H9 (cell line): ENCODE data around the gene LYZL4. TPM values are rescaled to one million over a fixed set of nuclear protein-coding genes. Genes with fewer than 3 reads are reported as not detected.

ENCODE experiments used
- DNase-seq: peaks from one replicate; pipeline ENCODE4 v3.0.0-alpha.2; 2017
- H2AFZ ChIP-seq: one replicate; pipeline ENCODE4 v1.6.1; 2013; ENCODE audit warnings: mild to moderate bottlenecking, low read length, control low read depth, moderate library complexity
- H2AK5ac ChIP-seq: 2 replicates; pipeline ENCODE4 v1.6.1; 2013; ENCODE audit warnings: low read length, control low read depth, mixed read lengths; ENCODE audit not compliant: insufficient read length
- H2BK120ac ChIP-seq: one replicate; pipeline ENCODE4 v1.6.1; 2013; ENCODE audit warnings: low read depth, mild to moderate bottlenecking, low read length, control low read depth, inconsistent platforms; ENCODE audit not compliant: poor library complexity, severe bottlenecking
- H2BK12ac ChIP-seq: 2 replicates; pipeline ENCODE4 v1.6.1; 2013; ENCODE audit warnings: low read length, control low read depth, mixed read lengths, low read depth; ENCODE audit not compliant: insufficient read length
- H2BK15ac ChIP-seq: 2 replicates; pipeline ENCODE4 v1.6.1; 2013; ENCODE audit warnings: low read depth, low read length, control low read depth
- H2BK20ac ChIP-seq: one replicate; pipeline ENCODE4 v1.6.1; 2013; ENCODE audit warnings: low read depth, mild to moderate bottlenecking, low read length, control low read depth, inconsistent platforms; ENCODE audit not compliant: poor library complexity, severe bottlenecking
- H2BK5ac ChIP-seq: 2 replicates; pipeline ENCODE4 v1.6.1; 2013; ENCODE audit warnings: low read length, control low read depth, mixed read lengths; ENCODE audit not compliant: insufficient read length
- H3K14ac ChIP-seq: 2 replicates; pipeline ENCODE4 v1.6.1; 2013; ENCODE audit warnings: low read length, control low read depth; ENCODE audit not compliant: insufficient read depth
- H3K18ac ChIP-seq: 2 replicates; pipeline ENCODE4 v1.6.1; 2013; ENCODE audit warnings: low read depth, mild to moderate bottlenecking, mixed read lengths, low read length, control low read depth; ENCODE audit not compliant: insufficient read length
- H3K23ac ChIP-seq: 2 replicates; pipeline ENCODE4 v1.6.1; 2013; ENCODE audit warnings: low read length, control low read depth, mixed read lengths, low read depth; ENCODE audit not compliant: insufficient read length
- H3K23me2 ChIP-seq: 2 replicates; pipeline ENCODE4 v1.6.1; 2013; ENCODE audit warnings: low read depth, mild to moderate bottlenecking, mixed read lengths, low read length, control low read depth; ENCODE audit not compliant: insufficient read length, poor library complexity, severe bottlenecking
- H3K27ac ChIP-seq: 2 replicates; pipeline ENCODE4 v1.5.1; 2013; ENCODE audit warnings: low read length, control low read depth, mixed read lengths, low read depth; ENCODE audit not compliant: insufficient read length
- H3K27me3 ChIP-seq: 2 replicates; pipeline ENCODE4 v1.6.1; 2013; ENCODE audit warnings: low read length, control low read depth, inconsistent platforms; ENCODE audit not compliant: insufficient read depth
- H3K4ac ChIP-seq: 2 replicates; pipeline ENCODE4 v1.6.1; 2013; ENCODE audit warnings: low read depth, mild to moderate bottlenecking, control low read depth, inconsistent platforms, low read length, moderate library complexity
- H3K4me1 ChIP-seq: 2 replicates; pipeline ENCODE4 v1.6.1; 2013; ENCODE audit warnings: low read length, control low read depth, inconsistent platforms; ENCODE audit not compliant: insufficient read depth
- H3K4me2 ChIP-seq: 2 replicates; pipeline ENCODE4 v1.6.1; 2013; ENCODE audit warnings: low read length, control low read depth, mixed read lengths; ENCODE audit not compliant: insufficient read length, insufficient read depth
- H3K56ac ChIP-seq: 2 replicates; pipeline ENCODE4 v1.6.1; 2013; ENCODE audit warnings: low read depth, mild to moderate bottlenecking, mixed read lengths, low read length, control low read depth; ENCODE audit not compliant: insufficient read length
- H3K79me1 ChIP-seq: 2 replicates; pipeline ENCODE4 v1.6.1; 2013; ENCODE audit warnings: low read depth, mild to moderate bottlenecking, moderate library complexity, low read length, control low read depth, inconsistent platforms; ENCODE audit not compliant: insufficient read depth, poor library complexity, severe bottlenecking
- H3K79me2 ChIP-seq: 2 replicates; pipeline ENCODE4 v1.6.1; 2013; ENCODE audit warnings: low read length, control low read depth, inconsistent platforms; ENCODE audit not compliant: insufficient read depth
- H3K9ac ChIP-seq: 2 replicates; pipeline ENCODE4 v1.6.1; 2013; ENCODE audit warnings: low read length, control low read depth, mixed read lengths; ENCODE audit not compliant: insufficient read length; ENCODE audit errors: extremely low read depth
- H3K9me3 ChIP-seq: one replicate; pipeline ENCODE4 v1.6.1; 2013; ENCODE audit warnings: low read depth, low read length, inconsistent platforms; ENCODE audit not compliant: control insufficient read depth
- H3T11ph ChIP-seq: one replicate; pipeline ENCODE4 v1.6.1; 2013; ENCODE audit warnings: mild to moderate bottlenecking, low read length, control low read depth, inconsistent platforms
- H4K20me1 ChIP-seq: one replicate; pipeline ENCODE4 v1.6.1; 2013; ENCODE audit not compliant: control insufficient read depth, insufficient read length, insufficient read depth
- H4K5ac ChIP-seq: 2 replicates; pipeline ENCODE4 v1.6.1; 2013; ENCODE audit warnings: low read depth, mild to moderate bottlenecking, mixed read lengths, low read length, control low read depth; ENCODE audit not compliant: insufficient read length
- H4K8ac ChIP-seq: replicated peaks from 2 replicates; pipeline ENCODE4 v1.6.1; 2013; ENCODE audit warnings: low read length, control low read depth, mixed read lengths, low read depth; ENCODE audit not compliant: insufficient read length
- H4K91ac ChIP-seq: 2 replicates; pipeline ENCODE4 v1.6.1; 2013; ENCODE audit warnings: low read depth, mild to moderate bottlenecking, moderate library complexity, mixed read lengths, low read length, control low read depth; ENCODE audit not compliant: insufficient read length
- H3K27ac Mint-ChIP-seq, 3 experiments: 2 replicates in 2 of 3; 3 replicates in 1 of 3; pipeline ENCODE4 v1.8.0; 2020 to 2021; ENCODE audit warnings: mixed read lengths in 3 of 3, mild to moderate bottlenecking in 1 of 3, moderate library complexity in 1 of 3
- H3K27me3 Mint-ChIP-seq: 2 replicates; pipeline ENCODE4 v1.8.0; 2021; ENCODE audit warnings: low read depth, mild to moderate bottlenecking, moderate library complexity, mixed read lengths
- H3K36me3 Mint-ChIP-seq, 3 experiments: 2 replicates in 2 of 3; 3 replicates in 1 of 3; pipeline ENCODE4 v1.8.0; 2020 to 2021; ENCODE audit warnings: low read depth in 3 of 3, mixed read lengths in 3 of 3; ENCODE audit not compliant: insufficient read depth in 1 of 3
- H3K4me1 Mint-ChIP-seq, 2 experiments: 2 replicates each; pipeline ENCODE4 v1.8.0; 2020; ENCODE audit warnings: mixed read lengths in 2 of 2
- H3K4me3 Mint-ChIP-seq, 2 experiments: 2 replicates in 1 of 2; 3 replicates in 1 of 2; pipeline ENCODE4 v1.8.0; 2020 to 2021; ENCODE audit warnings: mild to moderate bottlenecking in 2 of 2, mixed read lengths in 2 of 2, moderate library complexity in 1 of 2
- H3K9me3 Mint-ChIP-seq, 2 experiments: 2 replicates in 1 of 2; 3 replicates in 1 of 2; pipeline ENCODE4 v1.8.0; 2020; ENCODE audit warnings: mild to moderate bottlenecking in 2 of 2, mixed read lengths in 2 of 2, moderate library complexity in 1 of 2
- WGBS: extraction: QIAGEN DNeasy Blood & Tissue Kit; methylation state at CpG from one replicate; pipeline ENCODE4 v1.1.7; 2013; ENCODE audit warnings: missing lambda C conversion rate, low lambda C conversion rate, mixed read lengths; ENCODE audit not compliant: insufficient read length; ENCODE audit errors: extremely low coverage; 5-methylcytosine and 5-hydroxymethylcytosine counted together
- total RNA-seq: library from RNA; stranded (reverse); gene quantifications from 2 replicates; pipeline ENCODE4 v1.2.1, GENCODE V29; 2021
- TF ChIP-seq, protein P1 (sequence below): fragments of 200-600 bp; sonication (generic); conservative IDR thresholded peaks from 3 replicates; pipeline ENCODE4 v1.8.0; 2021; ENCODE audit warnings: antibody characterized with exemption, mild to moderate bottlenecking

Gene LYZL4
- total RNA-seq, 1 experiment from 2014 or later = not detected

DNA sequence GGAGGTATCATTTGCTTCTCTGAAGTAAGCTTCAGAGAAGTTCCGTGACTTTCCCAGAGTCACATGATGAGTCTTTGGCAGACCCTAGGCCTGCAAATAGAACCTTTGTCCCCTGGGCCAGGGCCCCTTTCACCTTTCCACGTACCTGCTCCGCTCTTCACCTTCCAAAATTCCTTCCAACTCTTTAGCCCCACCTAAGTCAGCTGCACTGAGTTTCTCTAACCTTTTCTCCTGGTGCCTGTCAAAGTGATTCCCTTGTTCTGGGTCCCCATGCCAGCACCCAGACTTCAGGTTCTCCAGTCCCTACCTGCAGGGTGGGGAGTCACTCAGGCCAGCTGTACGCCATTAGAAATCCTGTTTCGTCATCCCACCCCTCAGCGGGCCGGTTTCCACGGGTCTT lies 12.8 kb downstream of the LYZL4 start:
- H2BK20ac ChIP-seq = no peak overlapping the region
- H4K5ac ChIP-seq = no peak overlapping the region
- no peak overlapping the region for H3K27ac ChIP-seq
- H3K4me1 Mint-ChIP-seq = no peaks in the 10 kb centered on the region
- H3K23ac ChIP-seq = no peak overlapping the region
- H4K91ac ChIP-seq = no peak overlapping the region
- no peak overlapping the region for H2BK12ac ChIP-seq
- no peak overlapping the region for H3T11ph ChIP-seq
- no peak overlapping the region for H3K18ac ChIP-seq
- H3K23me2 ChIP-seq = no peaks in the 10 kb centered on the region
- no peak overlapping the region for H4K8ac ChIP-seq
- no peaks in the 10 kb centered on the region for H4K20me1 ChIP-seq
- H3K14ac ChIP-seq = no peak overlapping the region
- no CpG with 5 or more reads among the region's 8 CpGs for WGBS
- H3K4me2 ChIP-seq = no peak overlapping the region
- no peak overlapping the region for H2BK15ac ChIP-seq
- H3K79me2 ChIP-seq = no peaks in the 10 kb centered on the region
- DNase-seq = no peak
- H3K27ac Mint-ChIP-seq = no peak overlapping the region
- no peak overlapping the region for H3K9ac ChIP-seq
- no peak overlapping the region for H3K56ac ChIP-seq
- no peak overlapping the region for H2BK5ac ChIP-seq
- H2AK5ac ChIP-seq = no peak overlapping the region
- H3K9me3 ChIP-seq = no peaks in the 10 kb centered on the region
- H3K4ac ChIP-seq = no peak overlapping the region
- TF ChIP-seq, protein P1, sequence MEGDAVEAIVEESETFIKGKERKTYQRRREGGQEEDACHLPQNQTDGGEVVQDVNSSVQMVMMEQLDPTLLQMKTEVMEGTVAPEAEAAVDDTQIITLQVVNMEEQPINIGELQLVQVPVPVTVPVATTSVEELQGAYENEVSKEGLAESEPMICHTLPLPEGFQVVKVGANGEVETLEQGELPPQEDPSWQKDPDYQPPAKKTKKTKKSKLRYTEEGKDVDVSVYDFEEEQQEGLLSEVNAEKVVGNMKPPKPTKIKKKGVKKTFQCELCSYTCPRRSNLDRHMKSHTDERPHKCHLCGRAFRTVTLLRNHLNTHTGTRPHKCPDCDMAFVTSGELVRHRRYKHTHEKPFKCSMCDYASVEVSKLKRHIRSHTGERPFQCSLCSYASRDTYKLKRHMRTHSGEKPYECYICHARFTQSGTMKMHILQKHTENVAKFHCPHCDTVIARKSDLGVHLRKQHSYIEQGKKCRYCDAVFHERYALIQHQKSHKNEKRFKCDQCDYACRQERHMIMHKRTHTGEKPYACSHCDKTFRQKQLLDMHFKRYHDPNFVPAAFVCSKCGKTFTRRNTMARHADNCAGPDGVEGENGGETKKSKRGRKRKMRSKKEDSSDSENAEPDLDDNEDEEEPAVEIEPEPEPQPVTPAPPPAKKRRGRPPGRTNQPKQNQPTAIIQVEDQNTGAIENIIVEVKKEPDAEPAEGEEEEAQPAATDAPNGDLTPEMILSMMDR = no peak
- no peak overlapping the region for H3K4me3 Mint-ChIP-seq
- no peaks in the 10 kb centered on the region for H3K27me3 ChIP-seq
- no peak overlapping the region for H2BK120ac ChIP-seq
- no peak overlapping the region for H2AFZ ChIP-seq
- H3K4me1 ChIP-seq = no peaks in the 10 kb centered on the region
- H3K9me3 Mint-ChIP-seq = peaks cover 0 to 3% of the 10 kb centered on the region in 2 experiments; a peak in 2 of 5 replicates
- H3K36me3 Mint-ChIP-seq = no peaks in the 10 kb centered on the region
- peaks cover 6% of the 10 kb centered on the region for H3K27me3 Mint-ChIP-seq
- no peaks in the 10 kb centered on the region for H3K79me1 ChIP-seq
